Heart left ventricle (tissue), 13 donors: ENCODE measurements around the gene XPC.

Experiments
- POLR2A ChIP-seq, 2 donors: fragments of 450-650 bp; IDR thresholded peaks; one replicate each; pipeline ENCODE4 v1.6.1; 2017; ENCODE audit warnings: antibody characterized with exemption in 2 of 2, mild to moderate bottlenecking in 2 of 2, moderate library complexity in 2 of 2
- TF ChIP-seq, protein P1 (sequence below), 12 donors: fragments of 200-600 bp; sonication (generic) in 4 of 12; IDR thresholded peaks; one replicate each; pipeline versions ENCODE4 v1.5.0 to v1.8.0; 2018 to 2022; ENCODE audit warnings: antibody characterized with exemption in 12 of 12, mild to moderate bottlenecking in 5 of 12
- donor health status: ischemic (EF 13 %, LVEDD 7.1; RV severe dilation, severe dysfunction).
- donor health status: DM: no; HTN: yes; CAD: no.
- donor health status: DM: no; HTN: no; CAD: no.
- donor health status: ischemic (EF 25% LVEDD 6.9; RV normal size, moderate dysfunction).
- donor health status: ischemic (EF 25% LVEDD 5.7; RV mildly dilated, moderate dysfunction).
- donor health status: ischemic (EF 35%, LVEDD 5.7; RV mildly dilated, moderate dysfunction).
- donor health status: nonischemic (EF 11% LVEDD 7.7; RV severe dilation, severe dysfunction).
- donor health status: DM: yes; HTN: yes; CAD: no.
- donor health status: PGD.
- donor health status: ischemic (EF 29% LVEDD 5.4; RV normal size, mild dysfunction).
- donor health status: nonischemic (EF 23%, LVEDD 6.1; RV moderate dilation, normal function).

GRCh38 chr3:14174483-14174882 is 3.9 kb downstream of the XPC start:
- TF ChIP-seq, protein P1, sequence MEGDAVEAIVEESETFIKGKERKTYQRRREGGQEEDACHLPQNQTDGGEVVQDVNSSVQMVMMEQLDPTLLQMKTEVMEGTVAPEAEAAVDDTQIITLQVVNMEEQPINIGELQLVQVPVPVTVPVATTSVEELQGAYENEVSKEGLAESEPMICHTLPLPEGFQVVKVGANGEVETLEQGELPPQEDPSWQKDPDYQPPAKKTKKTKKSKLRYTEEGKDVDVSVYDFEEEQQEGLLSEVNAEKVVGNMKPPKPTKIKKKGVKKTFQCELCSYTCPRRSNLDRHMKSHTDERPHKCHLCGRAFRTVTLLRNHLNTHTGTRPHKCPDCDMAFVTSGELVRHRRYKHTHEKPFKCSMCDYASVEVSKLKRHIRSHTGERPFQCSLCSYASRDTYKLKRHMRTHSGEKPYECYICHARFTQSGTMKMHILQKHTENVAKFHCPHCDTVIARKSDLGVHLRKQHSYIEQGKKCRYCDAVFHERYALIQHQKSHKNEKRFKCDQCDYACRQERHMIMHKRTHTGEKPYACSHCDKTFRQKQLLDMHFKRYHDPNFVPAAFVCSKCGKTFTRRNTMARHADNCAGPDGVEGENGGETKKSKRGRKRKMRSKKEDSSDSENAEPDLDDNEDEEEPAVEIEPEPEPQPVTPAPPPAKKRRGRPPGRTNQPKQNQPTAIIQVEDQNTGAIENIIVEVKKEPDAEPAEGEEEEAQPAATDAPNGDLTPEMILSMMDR (IDR thresholded peaks at IDR 0.05), result no peak
- no peak for TF ChIP-seq POLR2A (IDR thresholded peaks at IDR 0.05)
